Heart left ventricle (tissue), 16 donors: ENCODE data around the gene MB21D2. TPM values are rescaled to one million over a fixed set of nuclear protein-coding genes. Genes with fewer than 3 reads are reported as not detected.

Experiments
- ATAC-seq, 4 donors: fragments of 200-7000 bp; cut with Tn5 transposase; one replicate each; pipeline ENCODE4 v1.9.1; 2020 to 2022; ENCODE audit warnings: moderate library complexity in 4 of 4, mild to moderate bottlenecking in 3 of 4, moderate number of reproducible peaks in 1 of 4
- DNase-seq, 5 donors: peaks; one replicate each; pipeline ENCODE4 v3.0.0-alpha.2; 2020
- H3K27ac ChIP-seq, 12 donors: fragments of 200-600 bp; sonication (generic) in 4 of 12; one replicate each; pipeline versions ENCODE4 v1.5.0 to v1.8.0; 2016 to 2022; ENCODE audit warnings: mild to moderate bottlenecking in 2 of 12
- H3K27me3 ChIP-seq, 9 donors: fragments of 200-600 bp; sonication (generic) in 2 of 9; one replicate each; pipeline versions ENCODE4 v1.5.1 to v1.8.0; 2016 to 2022; ENCODE audit warnings: mild to moderate bottlenecking in 3 of 9
- H3K36me3 ChIP-seq, 9 donors: fragments of 200-600 bp; sonication (generic) in 2 of 9; one replicate each; pipeline versions ENCODE4 v1.5.0 to v1.8.0; 2018 to 2022; ENCODE audit warnings: mild to moderate bottlenecking in 2 of 9
- H3K4me1 ChIP-seq, 12 donors: fragments of 200-600 bp; sonication (generic) in 4 of 12; one replicate each; pipeline versions ENCODE4 v1.5.0 to v1.8.0; 2016 to 2022; ENCODE audit warnings: mild to moderate bottlenecking in 3 of 12
- H3K4me3 ChIP-seq, 12 donors: fragments of 200-600 bp; sonication (generic) in 4 of 12; one replicate each; pipeline versions ENCODE4 v1.5.0 to v1.8.0; 2017 to 2022; ENCODE audit warnings: mild to moderate bottlenecking in 9 of 12, moderate library complexity in 4 of 12
- H3K9me3 ChIP-seq, 12 donors: fragments of 200-600 bp; sonication (generic) in 4 of 12; one replicate each; pipeline versions ENCODE4 v1.5.0 to v1.8.0; 2016 to 2022; ENCODE audit warnings: mild to moderate bottlenecking in 1 of 12
- CTCF ChIP-seq, 12 donors: fragments of 200-600 bp; sonication (generic) in 4 of 12; IDR thresholded peaks; one replicate each; pipeline versions ENCODE4 v1.5.0 to v1.8.0; 2018 to 2022; ENCODE audit warnings: antibody characterized with exemption in 12 of 12, mild to moderate bottlenecking in 5 of 12
- POLR2A ChIP-seq, 2 donors: fragments of 450-650 bp; IDR thresholded peaks; one replicate each; pipeline ENCODE4 v1.6.1; 2017; ENCODE audit warnings: antibody characterized with exemption in 2 of 2, mild to moderate bottlenecking in 2 of 2, moderate library complexity in 2 of 2
- WGBS, 4 donors: extraction: QIAGEN DNeasy Blood & Tissue Kit in 2 of 4; methylation state at CpG; one replicate each; pipeline versions ENCODE4 v1.1.5 to v1.1.7; 2013 to 2018; 5-methylcytosine and 5-hydroxymethylcytosine counted together
- intact Hi-C, 10 donors: fragments of 100-400 bp; cut with DNase I; formaldehyde crosslinking; loops; one replicate each; pipeline versions ENCODE4 v1.11.1 to v1.14.2; 2022
- polyA plus RNA-seq, 2 donors: library from polyadenylated mRNA; stranded (reverse); fragments of 200-250 nt; gene quantifications; one replicate each; pipeline ENCODE4 v1.2.3, GENCODE V29; 2013
- total RNA-seq, 9 donors: library from RNA; depleted of rRNA in 2 of 9; stranded (reverse); fragments of >200 nt in 2 of 9; fragmentation: NEBNext Ultra II Directional in 3 of 9; extraction: Animal tissue kit (Norgen Biotek cat#: 25700) in 3 of 9; gene quantifications; one replicate each; pipeline versions ENCODE4 v1.1.0 to v1.2.4, GENCODE V29; 2016 to 2023
- donor health status: ischemic (EF 13 %, LVEDD 7.1; RV severe dilation, severe dysfunction).
- donor health status: healthy with polysubstance abuse.
- donor health status: DM: no; HTN: yes; CAD: no.
- donor health status: DM: no; HTN: no; CAD: no.
- donor health status: ischemic (EF 25% LVEDD 6.9; RV normal size, moderate dysfunction).
- donor health status: ischemic (EF 25% LVEDD 5.7; RV mildly dilated, moderate dysfunction).
- donor health status: healthy.
- donor health status: DM: yes; HTN: yes; CAD: no.
- donor health status: ischemic (EF 35%, LVEDD 5.7; RV mildly dilated, moderate dysfunction).
- donor health status: nonischemic (EF 11% LVEDD 7.7; RV severe dilation, severe dysfunction).
- donor health status: DM: yes; HTN: yes; CAD: no.
- donor health status: PGD.
- donor health status: ischemic (EF 29% LVEDD 5.4; RV normal size, mild dysfunction).
- donor health status: nonischemic (EF 23%, LVEDD 6.1; RV moderate dilation, normal function).

MB21D2 gene
- total and polyA plus RNA-seq, 11 donors = 0.91 to 5.0 (median 3.1) TPM

GRCh38 chr3:192833177-192833890 is 84.3 kb downstream of the MB21D2 start:
- no peak for DNase-seq
- Histone ChIP-seq H3K9me3 (no peaks in the 10 kb centered on the region), H3K36me3 (no peaks in the 10 kb centered on the region), H3K4me3 (no peak overlapping the region), H3K4me1 (peaks cover 3 to 56% (median 38%) of the 10 kb centered on the region in 12 donors), H3K27ac (peak overlapping the region in 8 of 12 donors; percentile 7 to 44 (median 16)), H3K27me3 (no peaks in the 10 kb centered on the region)
- no peak for TF ChIP-seq POLR2A (IDR thresholded peaks at IDR 0.05)
- no peak for TF ChIP-seq CTCF (IDR thresholded peaks at IDR 0.05)
- peak in 2 of 4 donors; percentile 13 to 63 for ATAC-seq
- intact Hi-C loops = loop anchor here in 4 of 10 donors (5.0 kb wide), 1 partner anchor 84 kb away; the partner anchor contains the start of gene MB21D2 (in 4 of the 4)
- WGBS, 4 donors = 54 to 63% (median 56%) methylated on average over 9 of the region's 9 CpGs

DNA sequence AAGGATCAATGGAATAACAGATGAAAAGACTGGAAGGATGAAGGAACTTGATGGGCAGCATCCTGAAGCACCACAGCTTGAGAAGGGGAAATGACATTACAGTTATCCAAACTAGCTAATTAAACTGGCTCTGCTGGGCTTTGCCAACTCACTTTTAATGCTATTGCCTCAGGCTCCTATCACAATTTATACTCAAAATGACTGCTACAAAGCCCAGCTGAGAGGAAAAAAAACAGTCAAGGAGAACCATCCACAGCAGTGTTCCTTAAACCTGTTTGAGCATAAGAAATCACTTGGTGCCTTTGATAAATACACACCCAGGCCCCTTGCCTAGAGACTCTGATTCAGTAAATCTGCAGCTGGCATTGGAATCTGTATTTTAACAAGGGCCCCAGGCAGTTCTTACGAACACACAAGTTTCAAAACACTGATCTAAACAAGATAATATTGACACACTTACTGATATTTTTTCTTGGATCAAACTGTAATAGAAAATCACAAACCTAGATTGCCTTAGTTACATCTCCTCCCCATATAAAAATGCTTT is 85.8 kb downstream of the MB21D2 start:
- DNase-seq (no peak), ATAC-seq (no peak)
- intact Hi-C loops = loop anchor here in 4 of 10 donors (5.0 kb wide), 1 partner anchor 85 kb away; the partner anchor contains the start of gene MB21D2 (in 4 of the 4)
- H3K36me3 ChIP-seq = no peaks in the 10 kb centered on the region
- TF ChIP-seq CTCF (IDR thresholded peaks at IDR 0.05) (no peak), POLR2A (IDR thresholded peaks at IDR 0.05) (no peak)
- H3K9me3 ChIP-seq = no peaks in the 10 kb centered on the region
- 74 to 84% (median 80%) methylated on average over 1 of the region's 1 CpG for WGBS, 4 donors
- H3K27ac ChIP-seq = no peak overlapping the region
- H3K4me1 ChIP-seq = peaks cover 3 to 56% (median 41%) of the 10 kb centered on the region in 12 donors
- no peaks in the 10 kb centered on the region for H3K27me3 ChIP-seq
- no peak overlapping the region for H3K4me3 ChIP-seq

GRCh38 chr3:192831111-192831644 is 86.5 kb downstream of the MB21D2 start:
- Histone ChIP-seq H3K9me3 (no peaks in the 10 kb centered on the region), H3K4me3 (no peak overlapping the region), H3K4me1 (peaks cover 3 to 57% (median 40%) of the 10 kb centered on the region in 12 donors), H3K36me3 (no peaks in the 10 kb centered on the region), H3K27me3 (no peaks in the 10 kb centered on the region), H3K27ac (peak overlapping the region in 4 of 12 donors; percentile 5 to 61 (median 24))
- peak in 1 of 4 donors; percentile 39 for ATAC-seq
- intact Hi-C loops = loop anchor here in 4 of 10 donors (5.0 kb wide), 1 partner anchor 86 kb away; the partner anchor contains the start of gene MB21D2 (in 4 of the 4)
- TF ChIP-seq POLR2A (IDR thresholded peaks at IDR 0.05) = no peak
- no peak for TF ChIP-seq CTCF (IDR thresholded peaks at IDR 0.05)
- 71 to 89% (median 77%) methylated on average over 6 of the region's 6 CpGs for WGBS, 4 donors
- no peak for DNase-seq
